ENCODE data around the gene CBLB.

The CBLB gene

DNA sequence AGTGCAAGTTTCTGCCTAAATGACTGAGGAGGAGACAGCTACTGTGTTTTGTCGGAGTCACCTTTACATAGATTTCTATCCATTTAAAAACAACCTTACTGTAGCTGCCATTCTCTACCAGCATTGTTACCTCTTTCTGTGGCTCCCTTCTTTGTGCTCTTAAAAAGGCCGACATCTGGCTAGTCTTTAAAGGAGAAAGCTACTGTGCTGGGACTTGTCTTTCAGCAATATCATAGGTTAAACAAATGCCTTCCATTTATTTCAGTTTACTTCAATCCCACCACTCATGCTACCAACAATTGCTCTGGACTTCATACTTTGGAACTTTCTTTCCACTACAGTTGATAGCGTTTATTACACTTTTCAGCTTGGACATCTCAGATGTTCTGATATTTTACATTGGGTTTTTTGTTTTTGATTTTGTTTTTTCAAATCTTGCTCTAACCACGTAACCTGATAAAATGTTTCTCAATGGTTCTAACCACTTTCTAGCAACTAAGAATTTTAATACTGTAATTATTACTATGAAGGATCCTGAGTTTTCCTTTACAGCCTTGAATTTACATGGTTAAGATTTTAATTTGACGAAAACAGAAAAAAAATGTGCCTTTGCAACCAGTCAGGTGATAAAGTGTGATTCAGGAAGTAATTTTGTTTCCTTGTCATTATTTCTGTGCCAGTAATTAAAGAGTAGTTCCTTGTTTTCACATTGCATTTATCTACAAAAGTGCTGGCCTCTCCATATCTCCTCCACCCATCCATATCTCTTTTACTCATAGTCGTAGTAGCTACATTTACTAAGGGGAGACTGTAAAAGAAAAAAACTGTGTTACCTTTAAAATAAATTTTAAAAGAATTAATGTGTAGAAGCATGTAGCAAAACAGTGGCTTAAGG, 1.3 kb upstream of the CBLB start:
- DNase-seq (ENCODE audit: low read depth in 2 of 2) = no peak

DNA sequence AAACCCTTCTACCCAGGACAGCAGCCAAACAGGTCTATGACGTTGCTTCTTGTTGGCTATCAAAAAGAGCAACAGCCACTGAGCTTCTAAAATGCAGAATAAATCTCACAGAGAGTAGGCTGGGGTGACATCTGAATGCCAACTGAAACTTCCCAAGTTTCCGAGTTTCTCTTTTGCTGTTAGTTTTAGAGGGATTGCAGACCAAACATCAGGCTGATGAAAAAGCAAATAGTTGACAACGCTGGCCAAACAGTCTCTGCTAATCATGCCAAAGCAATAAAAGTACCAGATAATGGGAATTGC, 670 bp upstream of the CBLB start:
- no peak for DNase-seq (ENCODE audit: low read depth in 2 of 2)

DNA sequence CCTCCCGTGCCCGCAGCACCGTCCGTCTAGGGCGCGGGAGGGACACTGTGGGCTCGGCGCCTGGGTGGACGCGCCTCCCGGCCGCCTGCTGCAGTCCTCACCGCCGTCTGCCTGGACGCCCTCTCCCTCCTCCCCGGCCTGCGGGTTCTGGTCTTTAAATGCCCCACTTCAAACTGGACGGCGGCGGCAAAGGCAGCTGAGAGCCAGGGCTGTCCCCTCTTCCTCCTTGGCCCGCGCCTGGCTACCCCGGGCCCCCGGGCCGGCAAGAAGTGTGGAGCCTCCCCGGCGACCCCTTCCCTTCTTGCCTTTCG, 426 bp downstream of the CBLB start:
- DNase-seq (ENCODE audit: low read depth in 2 of 2) = peak in 1 of 2 donors; percentile 20

DNA sequence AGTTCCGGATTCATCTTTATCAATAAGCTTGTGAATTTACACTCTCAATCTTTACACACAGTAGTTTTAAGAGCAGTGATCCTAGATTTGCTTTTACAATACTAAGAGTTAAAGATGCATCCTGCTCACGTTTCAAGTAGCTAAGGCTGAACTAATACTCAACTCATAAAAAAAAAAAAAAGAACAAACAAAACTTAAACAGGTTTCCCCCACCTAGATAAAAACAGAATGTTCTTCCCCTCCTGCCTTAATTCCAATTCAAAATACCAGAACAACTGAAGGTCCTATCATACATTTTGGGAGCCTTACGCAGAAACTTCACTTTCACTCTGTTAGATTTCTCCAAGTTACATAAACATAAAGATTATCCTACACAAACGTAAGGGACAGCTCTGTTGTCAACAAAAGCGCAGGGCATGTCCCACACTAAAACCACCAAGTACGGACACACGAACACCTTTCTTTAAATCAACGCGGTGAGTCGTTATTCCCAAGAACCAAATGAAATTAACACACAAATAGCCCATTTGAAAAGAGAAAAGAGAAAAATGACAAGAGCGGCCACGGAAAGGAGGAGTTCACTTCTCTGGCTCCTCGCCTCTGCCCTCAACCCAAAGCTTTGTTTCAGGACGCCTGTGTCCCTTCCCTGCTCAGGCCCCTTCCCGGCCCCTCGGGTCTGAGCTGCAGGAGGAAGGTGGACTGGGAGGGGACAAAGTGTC, 941 bp downstream of the CBLB start:
- no peak for DNase-seq (ENCODE audit: low read depth in 2 of 2)

DNA sequence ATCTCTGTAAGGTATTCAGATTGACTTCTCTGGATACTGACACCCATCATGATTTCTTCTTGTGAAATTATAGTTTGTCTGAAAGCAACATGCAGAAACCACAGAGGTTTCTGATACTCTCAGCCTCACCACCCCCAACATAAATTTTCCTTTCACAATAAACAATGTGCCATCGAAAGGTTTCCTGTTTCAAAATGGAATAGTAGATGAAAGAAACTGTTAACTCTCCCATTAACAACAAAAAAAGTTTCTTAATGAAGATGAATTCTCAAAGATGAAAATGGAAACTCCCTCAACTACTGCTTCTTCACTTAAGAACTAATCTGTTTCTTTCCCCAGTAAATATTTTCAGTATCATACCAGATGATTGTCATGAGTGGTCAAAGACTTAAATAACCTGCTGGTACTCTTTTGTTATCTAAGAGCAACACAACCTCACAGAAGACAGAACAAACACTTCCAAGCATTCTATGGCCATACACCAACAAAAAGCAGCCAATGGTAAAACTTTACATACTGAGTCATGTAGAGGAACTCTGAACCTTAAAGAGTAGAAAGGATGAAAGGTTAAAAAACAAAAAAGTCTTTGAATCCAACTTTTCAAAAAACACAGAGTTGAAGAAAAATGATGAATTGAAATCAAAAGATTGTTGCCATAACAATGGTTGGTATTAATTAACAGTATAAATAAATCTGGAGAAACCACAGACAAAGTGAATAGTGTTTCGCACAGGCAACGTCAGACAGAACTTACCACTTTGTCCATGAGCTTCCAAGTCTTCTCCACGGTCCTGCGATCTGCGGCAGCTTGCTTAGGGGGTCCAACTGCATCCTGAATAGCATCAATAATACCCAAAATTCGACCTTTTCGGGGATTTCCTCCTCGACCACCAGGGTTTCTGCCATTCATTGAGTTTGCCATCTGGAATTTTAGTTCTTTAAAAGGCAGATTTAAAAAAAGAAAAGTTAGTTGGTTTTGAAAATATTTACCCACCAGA, 1.9 kb downstream of the CBLB start:
- no peak for DNase-seq (ENCODE audit: low read depth in 2 of 2)

DNA sequence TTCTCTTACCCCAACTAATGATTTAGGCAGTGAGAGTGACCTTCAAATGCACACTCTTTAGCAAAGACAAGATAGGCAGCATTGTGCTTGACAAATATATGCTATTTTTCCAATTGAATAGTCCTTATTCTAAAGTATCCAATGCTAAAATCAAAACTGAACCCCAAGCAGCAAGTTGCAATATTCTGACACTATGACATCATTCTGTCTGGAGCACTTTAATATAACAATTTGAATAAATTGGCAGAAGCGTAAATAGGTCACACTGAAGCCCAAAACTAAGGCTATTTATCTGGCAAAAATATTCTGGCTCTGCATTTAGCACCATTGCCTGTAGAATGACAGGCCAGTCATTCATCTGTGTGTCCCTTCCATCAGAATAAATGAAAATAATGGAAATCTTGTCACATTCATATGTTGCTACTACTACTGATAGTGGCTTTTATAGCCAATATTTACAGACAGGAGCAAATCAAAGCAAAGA, 2.9 kb downstream of the CBLB start:
- DNase-seq (ENCODE audit: low read depth in 2 of 2) = no peak

DNA sequence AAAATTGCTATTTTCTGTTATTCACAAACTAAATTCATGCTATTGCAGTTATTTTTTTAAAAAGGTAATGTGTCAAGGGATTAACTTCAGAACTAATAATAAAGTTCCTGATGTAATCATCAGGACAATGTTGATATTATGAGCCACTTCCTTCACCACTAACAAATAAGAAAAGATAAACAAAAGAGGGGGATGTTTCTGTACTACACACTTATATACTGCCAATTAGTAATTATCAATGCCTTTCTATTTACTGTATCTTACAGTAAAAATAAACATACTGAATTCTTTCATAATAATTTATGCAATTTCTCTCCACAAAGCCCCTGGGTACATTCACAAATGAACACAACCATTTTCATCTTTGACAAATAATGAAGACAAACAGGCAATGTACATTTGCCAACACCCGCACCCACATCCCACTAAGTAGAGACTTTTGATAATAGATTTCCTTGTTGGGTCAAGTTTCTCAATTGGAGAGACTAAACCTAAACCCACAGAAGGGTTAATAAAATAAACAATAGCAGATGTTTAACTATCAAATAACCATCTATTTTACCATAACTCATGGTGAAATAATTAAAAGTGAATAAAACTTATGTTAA, 3.7 kb downstream of the CBLB start:
- no peak for DNase-seq (ENCODE audit: low read depth in 2 of 2)

DNA sequence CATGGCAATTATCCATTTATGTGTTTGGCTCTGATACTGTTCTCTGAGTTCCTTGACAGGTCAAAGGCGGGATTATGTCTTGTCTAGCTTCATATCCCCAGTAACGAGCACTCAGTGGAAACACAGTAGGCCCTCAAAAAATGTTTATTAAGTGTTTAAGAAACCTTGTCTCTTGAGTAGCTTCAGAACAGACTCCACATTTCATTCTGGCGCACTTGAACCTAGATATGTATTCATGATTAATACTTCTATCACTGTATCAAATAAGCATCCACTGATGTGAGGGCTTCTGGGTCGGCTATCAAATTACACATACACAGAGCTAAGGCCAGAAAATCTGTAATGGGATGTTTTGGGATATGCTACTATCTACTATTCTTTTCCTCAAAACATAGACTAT, 4.6 kb downstream of the CBLB start:
- DNase-seq (ENCODE audit: low read depth in 2 of 2) = no peak

DNA sequence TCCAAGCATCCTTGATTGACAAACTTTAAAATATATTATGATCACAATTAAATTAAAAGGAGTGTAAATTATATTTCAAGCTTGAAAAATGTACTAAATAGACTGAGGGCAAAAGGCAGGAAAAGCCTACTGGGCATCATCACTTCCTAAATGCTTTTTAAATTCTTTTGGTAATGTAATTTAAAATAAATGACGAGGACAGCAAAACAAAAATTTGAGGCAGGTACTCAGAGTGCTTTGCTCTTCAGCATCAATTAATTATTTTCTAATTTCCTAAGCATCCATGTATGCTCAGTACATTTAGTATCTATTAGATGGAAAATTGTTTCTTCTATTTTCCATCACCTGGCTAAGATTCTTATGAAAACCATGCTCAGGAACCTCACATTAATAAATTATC, 5.2 kb downstream of the CBLB start:
- no peak for DNase-seq (ENCODE audit: low read depth in 2 of 2)

DNA sequence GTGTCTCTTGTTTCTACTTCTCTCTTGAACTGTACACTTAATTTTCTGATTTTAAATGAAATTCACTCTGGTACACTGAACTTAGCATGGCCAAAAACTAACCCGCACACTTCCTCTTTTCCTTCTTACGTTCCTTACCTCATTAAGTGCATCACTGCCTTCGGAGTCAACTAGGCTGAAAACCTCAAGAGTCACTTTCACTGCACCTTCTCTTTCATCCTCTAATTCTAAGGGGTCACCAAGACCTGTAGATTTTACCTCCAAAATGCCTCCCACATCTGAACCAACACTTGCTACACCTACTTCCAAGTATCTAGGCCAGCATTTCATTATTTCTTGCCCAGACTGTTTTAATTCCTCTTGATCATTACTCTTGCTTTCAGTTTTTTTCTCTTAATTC, 6.6 kb downstream of the CBLB start:
- no peak for DNase-seq (ENCODE audit: low read depth in 2 of 2)

DNA sequence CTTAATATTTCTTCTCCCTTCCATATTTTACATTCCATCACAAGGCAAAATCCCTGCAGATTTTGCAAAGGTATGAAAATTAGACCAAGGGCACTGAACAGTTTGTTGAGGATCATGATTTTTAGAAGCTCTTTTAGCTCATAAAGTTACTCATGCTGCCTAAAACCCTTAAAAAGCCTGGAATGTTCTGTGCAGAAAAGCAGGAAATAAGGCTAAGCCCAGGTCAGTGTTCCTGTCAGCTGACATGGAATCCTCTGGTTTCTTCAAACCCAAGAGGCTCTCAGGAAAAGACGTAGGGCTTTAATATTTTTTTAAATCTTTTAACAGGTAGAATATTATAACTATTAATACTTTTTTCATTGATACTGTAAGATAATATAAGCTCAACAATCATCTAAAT, 8.2 kb downstream of the CBLB start:
- DNase-seq (ENCODE audit: low read depth in 2 of 2) = no peak

DNA sequence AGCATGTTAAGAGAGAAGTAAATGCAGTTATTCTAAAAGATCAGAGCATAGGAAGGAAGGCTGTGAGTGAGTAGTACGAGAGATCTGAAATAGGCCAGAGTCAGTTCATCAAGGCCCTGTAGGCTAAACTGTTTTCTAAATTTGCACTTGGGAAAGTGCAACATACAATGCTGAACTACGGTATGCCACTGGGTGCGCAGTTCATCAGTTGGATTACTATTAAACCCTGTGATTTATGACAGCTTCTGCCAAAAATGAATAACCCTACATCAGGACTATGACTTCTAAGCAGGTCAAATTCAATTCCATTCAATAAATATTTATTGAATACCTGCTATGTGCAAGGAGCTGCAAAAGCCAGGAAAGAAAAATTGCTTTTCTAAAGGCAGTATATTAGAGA, 10.8 kb downstream of the CBLB start:
- DNase-seq (ENCODE audit: low read depth in 2 of 2) = no peak

DNA sequence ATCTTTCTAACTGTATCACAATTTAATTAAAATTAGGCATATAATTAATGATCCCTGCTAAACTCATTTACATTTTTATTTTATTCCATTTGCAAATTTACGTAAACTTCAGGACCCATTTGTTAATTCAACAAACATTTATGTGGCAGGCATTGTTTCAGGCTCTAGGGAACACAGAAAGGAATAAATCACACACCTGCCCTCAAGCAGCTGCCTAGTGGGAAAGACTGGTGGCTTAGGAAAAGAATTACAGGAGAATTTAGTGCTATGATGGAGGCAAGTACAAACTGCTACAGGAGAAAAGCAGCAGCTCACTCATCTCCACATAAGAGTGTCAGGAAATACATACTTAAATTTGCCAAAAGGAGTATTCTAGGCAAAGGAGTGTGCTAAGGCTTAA, 11.2 kb downstream of the CBLB start:
- no peak for DNase-seq (ENCODE audit: low read depth in 2 of 2)

DNA sequence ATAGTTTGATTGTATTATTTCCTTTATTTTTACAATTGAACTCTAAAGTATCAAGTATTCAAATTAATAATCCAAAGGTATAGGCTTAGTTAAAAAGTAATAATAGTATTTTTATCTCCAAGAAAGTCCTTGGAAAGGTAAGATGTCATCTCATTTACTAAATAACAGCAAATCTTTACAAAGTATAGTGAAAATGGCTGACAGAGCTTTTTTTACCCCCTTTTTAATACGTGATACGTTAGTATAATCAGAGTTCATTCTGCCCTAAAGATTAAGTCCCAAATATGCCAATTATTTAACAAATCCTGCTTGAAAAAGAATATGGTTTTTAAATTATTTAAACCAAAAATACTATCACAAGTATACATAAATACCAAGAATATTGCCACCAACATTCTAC, 12.2 kb downstream of the CBLB start:
- DNase-seq (ENCODE audit: low read depth in 2 of 2) = no peak

DNA sequence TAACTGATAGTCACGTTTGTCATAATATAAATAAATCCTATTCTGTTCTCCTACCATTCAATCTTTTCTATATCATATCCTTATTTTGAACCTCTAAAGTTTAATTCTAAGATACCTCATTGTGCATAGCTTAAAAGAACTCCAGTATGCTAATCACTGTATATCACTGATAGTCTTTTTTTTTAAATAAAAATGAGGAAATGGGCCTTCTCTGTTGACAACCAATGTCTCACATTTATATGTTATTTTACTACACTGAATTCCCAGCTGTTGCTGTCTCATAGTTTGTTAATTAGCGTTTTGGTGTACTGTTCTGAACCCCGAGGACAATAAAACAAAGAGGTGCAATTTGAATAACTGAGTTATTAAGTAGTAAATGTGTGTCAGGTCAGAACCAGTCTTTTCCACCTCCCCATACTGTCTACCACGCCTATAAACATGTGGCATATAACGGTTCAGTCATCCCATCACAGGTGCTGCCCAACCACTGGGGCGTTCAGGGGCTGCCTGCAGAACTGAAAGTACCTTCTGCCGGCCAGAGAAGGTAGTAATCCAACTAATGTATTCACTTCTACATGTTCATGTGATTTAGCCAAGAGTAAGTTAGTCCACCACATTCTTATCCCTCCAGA, 14.9 kb downstream of the CBLB start:
- DNase-seq (ENCODE audit: low read depth in 2 of 2) = no peak

DNA sequence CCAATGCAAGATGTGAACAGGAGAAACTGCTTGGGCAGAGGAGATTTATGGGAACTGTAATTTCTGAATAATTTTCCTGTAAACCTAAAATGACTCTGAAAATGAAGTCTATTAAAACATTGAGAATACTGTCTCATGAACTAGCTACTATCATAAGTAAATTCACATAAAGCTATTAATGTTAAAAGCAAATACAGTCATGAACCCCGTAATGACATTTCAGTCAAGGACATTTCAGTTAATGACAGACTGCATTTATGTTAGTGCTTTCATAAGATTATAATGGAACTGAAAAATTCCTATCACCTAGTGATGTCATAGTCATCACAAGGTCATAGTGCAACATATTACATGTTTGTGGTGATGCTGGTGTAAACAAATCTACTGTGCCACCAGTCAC, 17.2 kb downstream of the CBLB start:
- no peak for DNase-seq (ENCODE audit: low read depth in 2 of 2)

DNA sequence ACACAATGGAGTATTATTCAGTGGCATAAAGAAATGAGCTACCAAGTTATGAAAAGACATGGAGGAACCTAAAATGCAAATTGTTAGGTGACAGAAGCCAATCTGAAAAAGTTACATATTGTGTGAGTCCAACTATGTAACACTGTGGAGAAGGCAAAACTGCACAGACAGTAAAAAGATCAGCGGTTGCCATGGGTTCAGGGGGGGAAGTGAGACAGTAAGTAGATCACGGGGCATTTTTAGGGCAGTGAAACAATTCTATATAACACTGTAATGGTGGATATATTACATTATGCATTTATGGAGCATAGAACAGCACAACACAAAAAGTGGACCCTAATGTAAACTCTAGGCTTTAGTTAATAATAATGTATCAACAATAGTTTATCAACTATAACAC, 17.6 kb downstream of the CBLB start:
- DNase-seq (ENCODE audit: low read depth in 2 of 2) = no peak

DNA sequence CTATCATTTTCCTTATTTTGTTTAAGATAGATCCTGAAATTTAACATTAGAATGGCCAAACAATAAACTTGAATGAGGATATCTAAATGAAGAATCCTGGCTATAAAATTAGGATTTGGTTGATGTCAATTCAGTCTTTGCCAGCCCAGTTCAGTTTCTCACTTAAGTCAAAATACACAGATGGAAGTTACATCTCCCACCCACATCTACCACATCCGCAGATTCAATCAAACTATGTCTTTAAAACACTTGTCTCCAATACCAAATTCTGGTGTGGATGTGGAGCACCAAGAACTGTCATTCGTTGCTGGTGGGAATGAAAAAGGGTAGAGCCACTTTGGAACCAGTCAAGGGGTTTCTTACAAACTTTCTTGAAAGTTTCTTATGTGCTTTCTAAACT, 18.2 kb downstream of the CBLB start:
- no peak for DNase-seq (ENCODE audit: low read depth in 2 of 2)

DNA sequence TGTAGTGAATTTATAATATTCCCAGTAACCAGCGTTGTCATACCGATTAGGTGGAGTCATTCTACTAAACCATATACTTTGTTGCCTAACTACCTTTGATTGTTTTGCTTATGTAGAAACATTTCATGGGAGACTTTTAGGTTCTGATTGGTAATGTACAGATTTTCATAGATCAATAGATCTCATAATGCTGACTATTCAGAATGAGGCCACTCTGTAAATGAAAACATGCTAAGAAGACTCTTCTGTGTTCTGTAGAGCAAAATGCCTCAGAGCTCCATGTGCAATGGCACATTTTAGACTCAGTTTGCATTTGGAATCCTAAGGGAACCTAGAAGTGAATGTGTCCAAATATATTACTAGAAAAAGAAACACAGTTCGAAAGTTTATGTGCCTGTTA, 20.0 kb downstream of the CBLB start:
- no peak for DNase-seq (ENCODE audit: low read depth in 2 of 2)

DNA sequence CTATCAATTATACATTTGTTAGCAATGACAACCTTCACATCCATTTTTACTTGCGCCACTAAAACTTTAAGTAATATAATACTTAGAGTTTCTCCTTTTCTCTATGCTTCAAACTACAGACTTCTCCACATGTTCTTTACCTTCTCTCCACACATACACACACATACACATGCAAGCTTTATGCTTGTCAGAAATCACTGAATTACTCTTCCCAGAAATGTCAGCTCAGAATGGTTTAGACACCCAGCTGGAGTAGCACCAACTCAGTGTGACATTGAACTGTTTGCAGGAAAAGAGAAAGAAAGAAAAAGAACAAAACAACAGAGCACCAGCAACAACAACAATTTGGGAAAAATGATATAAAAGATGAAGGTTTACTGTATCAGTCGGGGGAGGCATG, 20.9 kb downstream of the CBLB start:
- no peak for DNase-seq (ENCODE audit: low read depth in 2 of 2)

DNA sequence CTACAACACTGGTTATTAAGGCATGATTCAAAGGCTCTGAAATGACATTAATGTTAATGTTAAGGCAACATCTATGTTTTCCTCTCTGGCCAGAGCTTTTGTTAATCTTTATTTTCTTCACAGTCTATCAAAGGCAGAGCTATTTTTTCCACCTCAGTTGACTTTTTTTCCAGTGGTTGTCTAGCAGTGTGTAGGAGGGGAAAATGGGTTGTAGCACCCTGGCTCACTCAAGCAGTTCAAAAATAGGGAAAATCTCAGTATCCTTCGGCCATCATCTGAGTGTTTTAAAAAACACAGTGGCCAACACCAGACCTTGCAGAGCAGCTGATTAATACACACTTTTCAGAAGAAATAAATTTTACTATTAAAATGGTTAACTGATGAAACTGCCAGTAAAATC, 21.4 kb downstream of the CBLB start:
- DNase-seq (ENCODE audit: low read depth in 2 of 2) = no peak

DNA sequence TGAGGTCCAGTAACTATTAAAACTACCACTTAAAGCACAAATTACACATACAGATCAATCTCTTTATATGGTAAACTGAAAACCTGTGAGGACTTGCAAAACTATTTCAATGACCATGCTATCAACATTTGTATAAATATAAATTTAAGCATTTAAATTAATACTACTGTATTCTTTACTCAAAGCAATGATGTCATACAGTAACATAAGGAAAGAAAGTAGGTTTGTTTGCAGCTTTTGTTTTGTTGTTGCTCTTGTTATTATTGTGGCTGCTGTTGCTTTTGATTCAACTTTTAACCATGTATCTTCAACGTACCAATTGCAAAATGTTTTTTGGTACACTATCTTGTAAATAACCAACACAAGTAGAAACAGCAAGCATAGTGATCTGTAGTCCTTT, 22.0 kb downstream of the CBLB start:
- DNase-seq (ENCODE audit: low read depth in 2 of 2) = no peak
